ENCODE data around the gene C1orf226. TPM values are rescaled to one million over a fixed set of nuclear protein-coding genes. Genes with fewer than 3 reads are reported as not detected.

C1orf226 gene
- total and polyA plus RNA-seq, 2 of the 4 experiments (the other 2 are of a cell fraction) = under 0.01 to 0.10 TPM

DNA sequence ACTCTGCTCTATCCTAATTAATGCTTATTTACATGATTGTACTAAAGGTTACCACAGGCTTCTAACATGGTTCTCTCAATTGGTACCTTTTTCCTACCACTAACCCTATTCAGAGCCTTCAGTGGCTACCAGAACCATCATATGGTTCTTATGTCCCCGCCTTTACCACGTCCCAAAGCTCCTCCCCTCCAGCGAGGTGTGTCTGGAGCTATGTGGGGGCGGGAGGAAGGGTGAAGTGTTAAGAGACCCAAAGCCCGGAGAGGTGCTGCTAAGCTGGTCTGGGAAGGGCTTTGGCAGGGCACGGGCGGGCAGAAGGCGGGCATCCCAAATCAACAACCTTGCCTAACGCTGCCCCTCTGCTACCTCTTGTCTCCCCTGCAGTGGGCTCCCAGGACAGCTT lies 14.9 kb upstream of the C1orf226 start:
- dilution Hi-C loops (cut with HindIII; ENCODE audit: low sequenced_read_pairs, unreplicated experiment) = no loop called here
- Histone ChIP-seq H3K79me1 (ENCODE audit: low read depth in 1 of 2, low read length in 2 of 2) (no peaks in the 10 kb centered on the region), H2AK5ac (ENCODE audit: low read depth, low read length) (no peak overlapping the region), H4K8ac (ENCODE audit: low read depth in 2 of 2, low read length in 2 of 2) (no peak overlapping the region), H3K27ac (ENCODE audit: insufficient read depth, low read length) (no peak overlapping the region), H2BK120ac (ENCODE audit: low read depth, low read length) (no peak overlapping the region), H2AFZ (replicated peaks; ENCODE audit: low read length, poor library complexity) (peak overlapping the region; percentile 75), H4K5ac (ENCODE audit: low read depth, low read length) (no peak overlapping the region), H3K14ac (replicated peaks; ENCODE audit: low read depth, low read length) (no peak overlapping the region), H3K4me2 (ENCODE audit: low read depth, low read length) (no peak overlapping the region; the same call in 1 of the 2 replicates), H3K36me3 (ENCODE audit: control insufficient read depth, insufficient read depth, low read length) (no peaks in the 10 kb centered on the region), H3K23ac (ENCODE audit: low read depth, low read length) (no peak overlapping the region), H3K4me1 (ENCODE audit: control insufficient read depth, insufficient read depth, low read length) (no peaks in the 10 kb centered on the region), H3K9me3 (ENCODE audit: control insufficient read depth, insufficient read depth, low read length) (no peaks in the 10 kb centered on the region), H3K9me1 (ENCODE audit: insufficient read depth, low read length) (no peaks in the 10 kb centered on the region; the same call in 1 of the 2 replicates), H3K18ac (ENCODE audit: low read depth, low read length) (no peak overlapping the region), H3K27me3 (ENCODE audit: control insufficient read depth, insufficient read depth, low read length) (peaks cover 20% of the 10 kb centered on the region), H3K56ac (ENCODE audit: extremely low read depth, insufficient read depth, low read length) (no peak overlapping the region), H2BK20ac (ENCODE audit: low read depth, low read length) (no peak overlapping the region), H3K4me3 (ENCODE audit: insufficient read depth, low read depth, low read length) (0 out of 2 replicates have a peak overlapping the region, but pooled peaks have one; percentile 23), H3K4ac (ENCODE audit: low read depth, low read length) (no peak overlapping the region), H2BK15ac (ENCODE audit: low read depth, low read length) (no peak overlapping the region), H3K9ac (ENCODE audit: low read depth, low read length) (no peak overlapping the region), H2BK5ac (ENCODE audit: low read depth, low read length, poor library complexity, severe bottlenecking) (no peak overlapping the region), H2AK9ac (replicated peaks; ENCODE audit: low read depth, low read length, poor library complexity) (no peak overlapping the region), H4K91ac (ENCODE audit: insufficient read depth, low read depth, low read length) (no peak overlapping the region), H4K20me1 (ENCODE audit: insufficient read depth, low read length) (no peaks in the 10 kb centered on the region)
- ChIA-PET CTCF (interaction anchor here (1.1 kb wide), 1 partner anchor 21 kb away, joined by 3 read pairs; no protein-coding TSS in a partner anchor), POLR2A (ENCODE audit: unreplicated experiment) (no interaction called here)
- no peak for ATAC-seq (ENCODE audit: low read depth)
- 93% methylated on average over 4 of the region's 9 CpGs; no CpG with 5 or more reads in 1 of the 2 experiments for WGBS, 2 experiments (ENCODE audit: extremely low coverage in 2 of 2, insufficient read length in 1 of 2)
- no peak for DNase-seq
- in situ Hi-C loops (cut with MboI; ENCODE audit: low sequenced_read_pairs) = no loop called here
- intact Hi-C loops (cut with micrococcal nuclease) = no loop called here
- TF ChIP-seq CHD1 (IDR thresholded peaks at IDR 0.05; ENCODE audit: low read depth, low read length) = no peak
- TF ChIP-seq, protein P1, sequence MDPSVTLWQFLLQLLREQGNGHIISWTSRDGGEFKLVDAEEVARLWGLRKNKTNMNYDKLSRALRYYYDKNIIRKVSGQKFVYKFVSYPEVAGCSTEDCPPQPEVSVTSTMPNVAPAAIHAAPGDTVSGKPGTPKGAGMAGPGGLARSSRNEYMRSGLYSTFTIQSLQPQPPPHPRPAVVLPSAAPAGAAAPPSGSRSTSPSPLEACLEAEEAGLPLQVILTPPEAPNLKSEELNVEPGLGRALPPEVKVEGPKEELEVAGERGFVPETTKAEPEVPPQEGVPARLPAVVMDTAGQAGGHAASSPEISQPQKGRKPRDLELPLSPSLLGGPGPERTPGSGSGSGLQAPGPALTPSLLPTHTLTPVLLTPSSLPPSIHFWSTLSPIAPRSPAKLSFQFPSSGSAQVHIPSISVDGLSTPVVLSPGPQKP (IDR thresholded peaks at IDR 0.05; ENCODE audit: borderline replicate concordance, low read depth, low read length) = no peak
- TF ChIP-seq CEBPB (IDR thresholded peaks at IDR 0.05; ENCODE audit: low read depth, low read length) = no peak
- no peak for TF ChIP-seq POLR2A (IDR thresholded peaks at IDR 0.05; ENCODE audit: low read depth, low read length)
- no peak for TF ChIP-seq CTCF (conservative IDR thresholded peaks at IDR 0.05; ENCODE audit: low read depth, low read length)
- no peak for TF ChIP-seq MXI1 (IDR thresholded peaks at IDR 0.05; ENCODE audit: borderline replicate concordance, low read depth, low read length)
- TF ChIP-seq RAD21 (IDR thresholded peaks at IDR 0.05; ENCODE audit: low read length) = no peak
- TF ChIP-seq RCOR1 (IDR thresholded peaks at IDR 0.05; ENCODE audit: insufficient replicate concordance, low read length) = no peak
- TF ChIP-seq RFX5 (IDR thresholded peaks at IDR 0.05; ENCODE audit: low read depth, low read length) = no peak
- no peak for TF ChIP-seq MAFK (IDR thresholded peaks at IDR 0.05; ENCODE audit: low read depth, low read length)
- no peak for TF ChIP-seq FOS (IDR thresholded peaks at IDR 0.05; ENCODE audit: low read depth, low read length)
- no peak for TF ChIP-seq BHLHE40 (IDR thresholded peaks at IDR 0.05; ENCODE audit: low read depth, low read length)
- no peak for TF ChIP-seq USF2 (IDR thresholded peaks at IDR 0.05; ENCODE audit: low read depth, low read length)
- no peak for TF ChIP-seq SMC3 (IDR thresholded peaks at IDR 0.05; ENCODE audit: low read depth, low read length)
- no TSS peak for BruUV-seq (replicated peaks)

Measured in IMR-90 (cell line).